Smooth muscle cell (in vitro differentiated cells): Measurements from ENCODE around the gene GRIN1. TPM values are rescaled to one million over a fixed set of nuclear protein-coding genes. Genes with fewer than 3 reads are reported as not detected.

Experiments used
- DNase-seq: peaks from one replicate; lab custom pipeline; 2025; ENCODE audit not compliant: unreplicated experiment; lab: John Stamatoyannopoulos, UW
- H2AFZ ChIP-seq: fragments of 200-600 bp; sonication (generic); 2 replicates; pipeline ENCODE4 v1.6.0; 2016; ENCODE audit warnings: antibody characterized with exemption, low read depth, mild to moderate bottlenecking
- H3F3A ChIP-seq: fragments of 200-600 bp; sonication (generic); 2 replicates; pipeline ENCODE4 v1.6.0; 2017; ENCODE audit warnings: antibody characterized with exemption, low read depth
- H3K27ac ChIP-seq: fragments of 200-600 bp; sonication (generic); 2 replicates; pipeline ENCODE4 v1.5.1; 2016; ENCODE audit warnings: low read depth, mild to moderate bottlenecking
- H3K27me3 ChIP-seq: fragments of 200-600 bp; sonication (generic); 2 replicates; pipeline ENCODE4 v1.6.1; 2016; ENCODE audit warnings: low read depth, mild to moderate bottlenecking
- H3K36me3 ChIP-seq: fragments of 200-600 bp; sonication (generic); 2 replicates; pipeline ENCODE4 v1.5.1; 2016; ENCODE audit warnings: low read depth
- H3K4me1 ChIP-seq: fragments of 200-600 bp; sonication (generic); 2 replicates; pipeline ENCODE4 v1.5.1; 2016; ENCODE audit warnings: low read depth
- H3K4me2 ChIP-seq: fragments of 200-600 bp; sonication (generic); 2 replicates; pipeline ENCODE4 v1.6.0; 2016; ENCODE audit warnings: mild to moderate bottlenecking
- H3K4me3 ChIP-seq: fragments of 200-600 bp; sonication (generic); 2 replicates; pipeline ENCODE4 v1.5.1; 2016; ENCODE audit warnings: mild to moderate bottlenecking
- H3K79me2 ChIP-seq: fragments of 200-600 bp; sonication (generic); 2 replicates; pipeline ENCODE4 v1.6.0; 2016; ENCODE audit warnings: low read depth, mild to moderate bottlenecking
- H3K9ac ChIP-seq: fragments of 200-600 bp; sonication (generic); 2 replicates; pipeline ENCODE4 v1.6.0; 2016; ENCODE audit warnings: low read depth
- H3K9me3 ChIP-seq: fragments of 200-600 bp; sonication (generic); replicated peaks from 2 replicates; pipeline ENCODE4 v1.5.1; 2016; ENCODE audit warnings: low read depth
- H4K20me1 ChIP-seq: fragments of 200-600 bp; sonication (generic); 2 replicates; pipeline ENCODE4 v1.6.0; 2016; ENCODE audit warnings: low read depth
- WGBS: methylation state at CpG from one replicate; pipeline ENCODE4 v1.1.7; 2016; ENCODE audit warnings: low lambda C conversion rate; 5-methylcytosine and 5-hydroxymethylcytosine counted together
- polyA plus RNA-seq: library from polyadenylated mRNA; unstranded; fragments of >200 nt; fragmentation: Nextera tagmentation; extraction: Ambion mirVana; gene quantifications from 2 replicates; pipeline ENCODE4 v1.2.1, GENCODE V29; 2016
- total RNA-seq: library from RNA; depleted of rRNA; stranded (reverse); fragments of >200 nt; gene quantifications from 2 replicates; pipeline ENCODE4 v1.2.3, GENCODE V29; 2014
- TF ChIP-seq, protein P1 (sequence below): fragments of 200-600 bp; sonication (generic); IDR thresholded peaks from 2 replicates; pipeline ENCODE4 v1.5.1; 2017; ENCODE audit warnings: borderline replicate concordance, mild to moderate bottlenecking, antibody characterized with exemption; ENCODE audit not compliant: insufficient read depth, poor library complexity, severe bottlenecking

GRIN1 gene
- total and polyA plus RNA-seq, 2 experiments from 2014 or later: not detected

DNA sequence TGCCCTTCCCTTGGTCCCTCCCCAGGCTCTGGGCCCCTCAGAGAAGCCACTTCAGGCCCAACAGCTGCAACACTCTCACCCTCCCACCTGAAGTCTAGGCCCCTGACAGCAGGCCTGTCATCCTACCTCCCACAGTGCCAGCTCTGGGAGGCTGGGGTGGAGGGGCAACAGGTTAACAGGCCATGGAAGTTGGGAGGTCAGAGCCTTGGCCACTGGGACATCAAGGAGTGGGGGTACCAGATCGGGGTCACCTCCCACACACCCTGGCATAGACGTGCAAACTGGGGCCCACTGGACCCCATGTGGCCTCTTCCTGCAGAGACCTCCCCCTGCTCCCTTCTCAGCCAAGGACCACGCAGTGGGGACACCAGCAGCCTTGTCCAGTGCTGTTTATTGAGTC, 52.3 kb downstream of the GRIN1 start:
- no peak for DNase-seq
- no peaks in the 10 kb centered on the region for H3K9me3 ChIP-seq
- no peak overlapping the region for H2AFZ ChIP-seq
- H3K4me1 ChIP-seq: peaks cover 20% of the 10 kb centered on the region
- H3K79me2 ChIP-seq: peaks cover 46% of the 10 kb centered on the region
- H3K4me2 ChIP-seq: no peak overlapping the region
- no peak overlapping the region for H3K4me3 ChIP-seq
- H4K20me1 ChIP-seq: peaks cover 38% of the 10 kb centered on the region
- no peak overlapping the region for H3K27ac ChIP-seq
- 89% methylated on average over 3 of the region's 3 CpGs for WGBS
- peaks cover 12% of the 10 kb centered on the region for H3F3A ChIP-seq
- no peaks in the 10 kb centered on the region for H3K27me3 ChIP-seq
- TF ChIP-seq, protein P1, sequence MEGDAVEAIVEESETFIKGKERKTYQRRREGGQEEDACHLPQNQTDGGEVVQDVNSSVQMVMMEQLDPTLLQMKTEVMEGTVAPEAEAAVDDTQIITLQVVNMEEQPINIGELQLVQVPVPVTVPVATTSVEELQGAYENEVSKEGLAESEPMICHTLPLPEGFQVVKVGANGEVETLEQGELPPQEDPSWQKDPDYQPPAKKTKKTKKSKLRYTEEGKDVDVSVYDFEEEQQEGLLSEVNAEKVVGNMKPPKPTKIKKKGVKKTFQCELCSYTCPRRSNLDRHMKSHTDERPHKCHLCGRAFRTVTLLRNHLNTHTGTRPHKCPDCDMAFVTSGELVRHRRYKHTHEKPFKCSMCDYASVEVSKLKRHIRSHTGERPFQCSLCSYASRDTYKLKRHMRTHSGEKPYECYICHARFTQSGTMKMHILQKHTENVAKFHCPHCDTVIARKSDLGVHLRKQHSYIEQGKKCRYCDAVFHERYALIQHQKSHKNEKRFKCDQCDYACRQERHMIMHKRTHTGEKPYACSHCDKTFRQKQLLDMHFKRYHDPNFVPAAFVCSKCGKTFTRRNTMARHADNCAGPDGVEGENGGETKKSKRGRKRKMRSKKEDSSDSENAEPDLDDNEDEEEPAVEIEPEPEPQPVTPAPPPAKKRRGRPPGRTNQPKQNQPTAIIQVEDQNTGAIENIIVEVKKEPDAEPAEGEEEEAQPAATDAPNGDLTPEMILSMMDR: no peak
- H3K9ac ChIP-seq: no peak overlapping the region
- H3K36me3 ChIP-seq: no peaks in the 10 kb centered on the region

DNA sequence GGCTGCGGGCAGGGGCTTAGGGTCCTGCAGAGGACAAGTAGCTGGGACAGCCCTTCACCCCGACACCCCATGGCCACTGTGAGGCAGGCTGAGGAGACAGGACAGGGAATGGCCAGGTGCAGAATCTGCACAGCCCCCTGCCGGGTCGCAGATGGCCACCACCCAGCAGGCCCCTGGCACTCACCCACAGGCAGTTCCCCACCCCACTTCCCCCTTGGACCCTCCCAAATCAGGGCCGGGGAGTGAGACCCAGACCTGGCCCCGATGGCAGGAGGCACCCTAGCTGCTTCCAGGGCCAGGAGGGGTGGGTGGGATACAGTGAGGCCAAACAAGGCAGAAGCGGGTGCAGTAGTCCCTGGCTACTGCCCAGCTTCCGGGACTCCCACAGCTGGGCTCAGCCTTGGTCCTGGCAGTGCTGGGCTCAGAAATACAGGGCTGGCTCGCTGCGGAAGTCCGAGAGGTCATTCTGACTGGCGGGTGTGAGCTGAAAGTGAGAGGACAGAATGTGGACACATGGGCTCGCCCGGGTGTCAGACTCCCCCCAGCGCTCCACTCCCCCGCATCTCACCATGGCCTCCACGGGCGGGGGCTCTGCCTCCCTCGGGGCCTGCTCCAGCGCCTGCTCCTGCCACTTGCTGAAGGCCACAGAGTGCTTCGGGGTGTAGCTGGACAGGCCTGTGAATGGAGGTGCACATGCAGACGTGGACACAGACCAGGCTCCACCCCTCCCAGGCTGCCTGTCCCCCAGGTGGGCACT, 52.9 kb downstream of the GRIN1 start:
- 95% methylated on average over 22 of the region's 22 CpGs for WGBS
- Histone ChIP-seq H3K27ac (no peak overlapping the region), H3K79me2 (peaks cover 45% of the 10 kb centered on the region), H3K27me3 (no peaks in the 10 kb centered on the region), H3K4me3 (no peak overlapping the region), H3K36me3 (no peaks in the 10 kb centered on the region), H3K4me2 (no peak overlapping the region), H4K20me1 (peaks cover 44% of the 10 kb centered on the region), H3K4me1 (peaks cover 18% of the 10 kb centered on the region), H3K9ac (no peak overlapping the region), H2AFZ (no peak overlapping the region), H3K9me3 (no peaks in the 10 kb centered on the region), H3F3A (peaks cover 12% of the 10 kb centered on the region)
- no peak for DNase-seq
- TF ChIP-seq, protein P1: no peak

DNA sequence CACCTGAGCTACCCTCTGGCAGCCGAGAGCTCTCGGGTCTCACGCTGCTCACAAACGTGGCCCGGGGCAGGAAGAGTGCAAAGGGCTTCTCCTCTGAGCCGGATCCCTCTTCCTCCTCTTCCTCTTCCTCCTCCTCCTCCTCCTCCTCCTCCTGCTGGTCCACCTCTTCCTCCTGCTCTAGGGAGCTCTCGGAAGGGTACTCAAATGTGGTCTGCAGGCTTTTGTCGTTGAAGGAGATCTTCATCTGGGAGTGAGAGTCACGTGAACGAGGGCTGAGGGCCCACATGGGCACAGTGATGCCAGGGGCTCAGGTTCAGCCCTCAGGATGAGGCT, 53.5 kb downstream of the GRIN1 start:
- Histone ChIP-seq H3K79me2 (peaks cover 45% of the 10 kb centered on the region), H3K4me3 (no peak overlapping the region), H3K9ac (no peak overlapping the region), H3K9me3 (no peaks in the 10 kb centered on the region), H3F3A (peaks cover 12% of the 10 kb centered on the region), H3K4me2 (no peak overlapping the region), H3K36me3 (no peaks in the 10 kb centered on the region), H4K20me1 (peaks cover 49% of the 10 kb centered on the region), H2AFZ (no peak overlapping the region), H3K27me3 (no peaks in the 10 kb centered on the region), H3K4me1 (peaks cover 12% of the 10 kb centered on the region), H3K27ac (no peak overlapping the region)
- no peak for DNase-seq
- 94% methylated on average over 10 of the region's 10 CpGs for WGBS
- TF ChIP-seq, protein P1: no peak

DNA sequence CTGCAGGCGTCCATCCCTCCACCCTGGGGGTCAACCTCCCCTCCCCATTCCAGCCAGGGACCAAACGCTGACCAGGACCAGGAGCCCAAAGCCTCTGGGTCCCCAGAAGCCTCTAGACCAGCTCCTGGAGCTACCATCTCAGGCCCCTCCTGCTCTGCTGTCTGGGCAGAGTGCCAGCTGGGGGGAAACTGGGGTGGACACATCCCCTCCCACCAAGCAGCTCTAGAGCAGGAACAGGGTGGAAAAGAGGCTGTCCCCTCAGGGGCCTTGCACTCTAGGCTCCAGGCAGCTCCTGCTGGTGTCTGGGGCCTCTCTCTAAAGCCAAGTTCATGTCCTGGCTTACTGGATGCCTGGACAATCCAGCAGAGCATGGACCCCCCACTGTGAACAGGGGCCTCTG, 53.9 kb downstream of the GRIN1 start:
- no peak overlapping the region for H3K27ac ChIP-seq
- H3K79me2 ChIP-seq: peaks cover 45% of the 10 kb centered on the region
- H3K4me3 ChIP-seq: no peak overlapping the region
- no peak overlapping the region for H2AFZ ChIP-seq
- H3F3A ChIP-seq: peaks cover 12% of the 10 kb centered on the region
- WGBS: 88% methylated on average over 2 of the region's 2 CpGs
- no peaks in the 10 kb centered on the region for H3K27me3 ChIP-seq
- DNase-seq: no peak
- TF ChIP-seq, protein P1: no peak
- peaks cover 54% of the 10 kb centered on the region for H4K20me1 ChIP-seq
- H3K4me2 ChIP-seq: no peak overlapping the region
- H3K9me3 ChIP-seq: no peaks in the 10 kb centered on the region
- peaks cover 9% of the 10 kb centered on the region for H3K4me1 ChIP-seq
- no peak overlapping the region for H3K9ac ChIP-seq
- H3K36me3 ChIP-seq: no peaks in the 10 kb centered on the region
